Thoracic aorta (tissue), 2 donors: ENCODE data around the gene FCN3. TPM values are rescaled to one million over a fixed set of nuclear protein-coding genes. Genes with fewer than 3 reads are reported as not detected.
A peak's percentile ranks its signal among the peaks of the same experiment; 100 is the strongest.
"Not testable (repeated sequence)": the region's sequence is repeated elsewhere in the genome, so short reads cannot be mapped to it uniquely, and the experiment has no call there.

Experiments
- ATAC-seq: fragments of 150-250 bp; one replicate; pipeline ENCODE4 v1.8.0; 2017; ENCODE audit warnings: low read depth; ENCODE audit not compliant: insufficient number of reproducible peaks, low FRiP score
- DNase-seq: peaks from one replicate; pipeline ENCODE4 v3.0.0-alpha.2; 2020; ENCODE audit warnings: low spot score
- H3K27ac ChIP-seq, 2 donors: fragments of 200-600 bp; sonication (generic); 1 replicate in 1 of 2; 2 replicates in 1 of 2; pipeline ENCODE4 v1.5.1; 2016; ENCODE audit warnings: mild to moderate bottlenecking in 2 of 2, moderate library complexity in 2 of 2
- H3K27me3 ChIP-seq: fragments of 200-600 bp; sonication (generic); replicated peaks from 2 replicates; pipeline ENCODE4 v1.6.0; 2016; ENCODE audit warnings: mild to moderate bottlenecking; ENCODE audit not compliant: insufficient read depth
- H3K36me3 ChIP-seq: fragments of 200-600 bp; sonication (generic); one replicate; pipeline ENCODE4 v1.5.1; 2016
- H3K4me1 ChIP-seq, 2 donors: fragments of 200-600 bp; sonication (generic); 1 replicate in 1 of 2; 2 replicates in 1 of 2; pipeline versions ENCODE4 v1.5.1 to v1.6.0; 2016; ENCODE audit warnings: low read depth in 2 of 2, mild to moderate bottlenecking in 1 of 2; ENCODE audit not compliant: control insufficient read depth in 1 of 2
- H3K4me3 ChIP-seq: fragments of 200-600 bp; sonication (generic); 2 replicates; pipeline ENCODE4 v1.5.1; 2016; ENCODE audit warnings: mild to moderate bottlenecking
- H3K9me3 ChIP-seq: fragments of 200-600 bp; sonication (generic); 2 replicates; pipeline ENCODE4 v1.5.1; 2016
- total RNA-seq, 2 donors: library from RNA; depleted of rRNA; stranded (reverse); fragments of >200 nt; gene quantifications; one replicate each; pipeline versions ENCODE4 v1.1.0 to v1.2.3, GENCODE V29; 2016
- TF ChIP-seq, protein P1 (sequence below): fragments of 200-600 bp; sonication (generic); IDR thresholded peaks from one replicate; pipeline ENCODE4 v1.5.1; 2019; ENCODE audit warnings: antibody characterized with exemption

Gene FCN3
- total RNA-seq, 2 donors from 2014 or later: 3.5 to 4.5 TPM

DNA sequence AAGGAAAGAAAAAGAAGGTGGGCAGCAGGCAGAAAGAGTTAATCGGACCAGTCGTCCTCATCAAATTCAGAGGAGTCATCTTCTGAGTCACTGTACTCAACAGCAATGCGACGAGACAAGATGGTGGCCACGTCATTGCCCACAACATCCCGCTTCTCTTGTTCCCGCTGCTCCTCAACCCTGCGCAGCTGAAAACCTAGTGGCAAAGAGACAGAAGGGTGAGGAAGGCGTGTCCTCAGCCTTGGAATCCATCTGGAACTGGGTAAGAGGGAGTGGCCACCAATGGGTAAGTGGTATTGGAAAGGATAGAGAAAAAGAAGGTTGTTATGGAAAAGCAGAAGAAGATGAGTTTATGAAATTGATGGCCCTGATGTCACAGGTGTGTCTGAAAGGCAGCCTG lies 33.5 kb upstream of the FCN3 start:
- DNase-seq: no peak
- no peak overlapping the region for H3K4me3 ChIP-seq
- H3K36me3 ChIP-seq: peaks cover 60% of the 10 kb centered on the region
- H3K27ac ChIP-seq: no peak overlapping the region
- peaks cover 21 to 29% of the 10 kb centered on the region in 2 donors for H3K4me1 ChIP-seq
- H3K27me3 ChIP-seq: no peaks in the 10 kb centered on the region
- no peaks in the 10 kb centered on the region for H3K9me3 ChIP-seq
- no peak for ATAC-seq
- TF ChIP-seq, protein P1, sequence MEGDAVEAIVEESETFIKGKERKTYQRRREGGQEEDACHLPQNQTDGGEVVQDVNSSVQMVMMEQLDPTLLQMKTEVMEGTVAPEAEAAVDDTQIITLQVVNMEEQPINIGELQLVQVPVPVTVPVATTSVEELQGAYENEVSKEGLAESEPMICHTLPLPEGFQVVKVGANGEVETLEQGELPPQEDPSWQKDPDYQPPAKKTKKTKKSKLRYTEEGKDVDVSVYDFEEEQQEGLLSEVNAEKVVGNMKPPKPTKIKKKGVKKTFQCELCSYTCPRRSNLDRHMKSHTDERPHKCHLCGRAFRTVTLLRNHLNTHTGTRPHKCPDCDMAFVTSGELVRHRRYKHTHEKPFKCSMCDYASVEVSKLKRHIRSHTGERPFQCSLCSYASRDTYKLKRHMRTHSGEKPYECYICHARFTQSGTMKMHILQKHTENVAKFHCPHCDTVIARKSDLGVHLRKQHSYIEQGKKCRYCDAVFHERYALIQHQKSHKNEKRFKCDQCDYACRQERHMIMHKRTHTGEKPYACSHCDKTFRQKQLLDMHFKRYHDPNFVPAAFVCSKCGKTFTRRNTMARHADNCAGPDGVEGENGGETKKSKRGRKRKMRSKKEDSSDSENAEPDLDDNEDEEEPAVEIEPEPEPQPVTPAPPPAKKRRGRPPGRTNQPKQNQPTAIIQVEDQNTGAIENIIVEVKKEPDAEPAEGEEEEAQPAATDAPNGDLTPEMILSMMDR: no peak

DNA sequence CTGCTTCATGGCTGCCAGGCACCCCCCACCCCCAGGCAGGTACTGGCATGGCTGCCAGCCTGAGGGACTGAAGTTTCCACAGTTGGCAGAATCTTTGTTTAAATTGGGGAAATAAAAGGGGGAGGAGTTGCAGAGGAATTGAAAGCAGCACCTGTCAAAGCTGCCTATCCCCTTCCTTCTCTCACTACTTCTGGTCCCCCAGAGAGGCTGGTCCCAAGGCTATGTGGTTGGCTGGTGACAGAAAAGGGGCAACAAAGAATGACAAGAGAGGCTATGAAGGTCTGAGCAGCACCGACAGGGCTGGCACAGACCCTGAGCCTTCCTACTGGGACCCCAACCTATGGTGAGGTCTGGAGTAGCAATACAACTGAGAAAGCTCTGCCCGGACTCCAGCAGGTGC lies 32.2 kb upstream of the FCN3 start:
- not testable (repeated sequence) for H3K9me3 ChIP-seq, H3K27me3 ChIP-seq, ATAC-seq, DNase-seq, H3K4me3 ChIP-seq
- Histone ChIP-seq H3K36me3 (peaks cover 47% of the 10 kb centered on the region), H3K4me1 (peaks cover 31 to 43% of the 10 kb centered on the region in 2 donors), H3K27ac (peak overlapping the region in 1 of 2 donors; percentile 87)

DNA sequence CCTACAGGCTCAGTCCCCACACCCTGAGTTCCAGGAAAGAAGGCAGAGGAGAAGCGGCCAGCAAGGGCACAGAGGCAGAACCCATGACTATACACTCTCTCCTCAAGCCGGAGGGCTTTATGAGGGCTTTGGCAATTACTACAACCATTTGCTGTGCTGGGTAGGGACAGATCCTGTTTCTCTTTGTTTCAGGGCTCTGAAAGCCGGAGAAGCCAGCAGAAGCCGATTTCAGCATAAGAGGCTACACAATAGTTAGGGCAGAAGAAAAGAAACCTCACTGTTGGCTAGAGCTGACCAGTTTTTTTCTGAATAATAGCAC lies 31.7 kb upstream of the FCN3 start:
- peaks cover 46% of the 10 kb centered on the region for H3K36me3 ChIP-seq
- peaks cover 31 to 48% of the 10 kb centered on the region in 2 donors for H3K4me1 ChIP-seq
- H3K4me3 ChIP-seq: no peak overlapping the region
- DNase-seq (no peak), ATAC-seq (no peak)
- H3K9me3 ChIP-seq: no peaks in the 10 kb centered on the region
- peak overlapping the region; percentile 25 to 87 for H3K27ac ChIP-seq
- no peaks in the 10 kb centered on the region for H3K27me3 ChIP-seq
- TF ChIP-seq, protein P1: no peak

DNA sequence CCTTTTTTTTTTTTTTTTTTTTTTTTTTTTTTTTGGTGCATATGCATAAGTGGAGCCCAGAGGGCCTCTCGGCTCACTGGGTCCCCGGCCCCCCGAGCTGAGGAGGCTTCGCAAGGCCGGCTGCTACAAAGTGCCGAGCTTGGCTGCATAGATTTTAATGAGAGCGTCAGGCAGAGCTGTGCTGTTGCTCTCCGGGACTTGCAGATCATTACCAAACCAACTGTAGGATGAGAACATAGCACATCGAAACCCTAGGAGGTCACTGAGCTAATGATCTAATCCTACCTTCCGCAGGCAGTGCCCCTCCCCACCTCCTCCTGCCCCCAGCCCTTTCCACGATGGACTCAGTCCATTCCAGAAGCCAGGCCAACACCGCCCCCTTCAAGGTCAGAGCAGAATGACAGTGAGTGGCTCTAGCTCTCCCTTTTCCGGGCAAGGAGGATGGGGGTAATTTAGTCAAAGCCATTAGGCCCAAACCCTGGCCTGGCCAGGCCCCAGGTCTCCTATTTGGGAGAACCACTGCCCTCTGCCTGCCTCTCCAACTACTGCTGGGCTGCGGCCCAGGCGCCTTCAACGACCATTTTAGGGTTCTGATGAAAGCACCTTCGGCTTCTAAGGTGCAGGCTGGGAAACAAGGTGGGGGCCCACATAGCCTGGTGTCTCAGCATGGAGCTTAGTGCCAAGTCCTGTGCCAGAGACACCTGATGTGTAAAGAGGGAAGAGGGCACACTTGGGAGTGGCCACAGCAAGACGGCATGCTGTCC lies 31.2 kb upstream of the FCN3 start:
- Histone ChIP-seq H3K27ac (peak overlapping the region; percentile 25 to 87), H3K36me3 (peaks cover 41% of the 10 kb centered on the region), H3K4me1 (peaks cover 31 to 51% of the 10 kb centered on the region in 2 donors)
- H3K27me3 ChIP-seq, H3K4me3 ChIP-seq, H3K9me3 ChIP-seq, DNase-seq, ATAC-seq: not testable (repeated sequence)

DNA sequence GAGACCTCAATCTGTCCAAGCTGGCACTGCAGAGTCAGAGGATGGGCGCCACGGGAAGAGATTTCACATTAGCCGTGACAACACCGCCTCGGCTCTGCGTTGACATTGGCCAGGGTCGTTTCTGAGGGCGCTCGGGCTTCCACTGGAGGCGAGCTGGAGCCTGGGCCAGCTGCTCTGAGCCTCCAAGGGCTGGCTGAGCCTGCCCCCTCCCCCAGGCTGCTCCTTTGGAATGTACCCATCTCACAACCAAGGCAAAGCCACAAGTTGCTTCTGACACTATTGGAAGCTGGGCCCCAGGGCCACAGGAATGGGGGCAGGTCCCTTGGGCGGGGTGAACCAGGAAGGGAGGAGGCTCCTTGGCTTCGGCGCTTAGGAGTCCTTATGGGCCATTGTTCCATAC lies 30.4 kb upstream of the FCN3 start:
- no peak for ATAC-seq
- peaks cover 31 to 51% of the 10 kb centered on the region in 2 donors for H3K4me1 ChIP-seq
- DNase-seq: no peak
- H3K36me3 ChIP-seq: peaks cover 34% of the 10 kb centered on the region
- TF ChIP-seq, protein P1: no peak
- H3K9me3 ChIP-seq: no peaks in the 10 kb centered on the region
- no peak overlapping the region for H3K4me3 ChIP-seq
- peak overlapping the region; percentile 72 to 87 for H3K27ac ChIP-seq
- H3K27me3 ChIP-seq: no peaks in the 10 kb centered on the region

DNA sequence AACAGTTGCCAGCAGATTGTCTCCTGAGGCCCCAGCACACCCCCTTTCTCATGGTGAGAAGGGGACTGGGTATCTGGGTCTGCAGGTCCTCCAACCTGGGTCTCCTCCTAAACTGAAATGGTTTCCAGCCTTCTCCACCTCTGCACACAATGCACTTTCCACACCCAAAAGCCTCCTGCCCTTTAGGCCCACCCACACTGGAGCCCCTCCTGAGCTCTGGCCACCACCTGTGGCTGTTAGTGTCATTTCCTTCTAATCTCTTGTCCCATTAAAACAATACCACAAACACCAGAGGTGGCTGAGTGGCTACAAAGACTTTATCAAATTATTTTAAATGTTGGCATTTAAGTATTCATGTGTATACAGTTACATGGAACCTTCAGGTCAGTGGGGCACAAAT lies 29.3 kb upstream of the FCN3 start:
- no peaks in the 10 kb centered on the region for H3K27me3 ChIP-seq
- H3K9me3 ChIP-seq: no peaks in the 10 kb centered on the region
- TF ChIP-seq, protein P1: no peak
- H3K36me3 ChIP-seq: peaks cover 27% of the 10 kb centered on the region
- H3K27ac ChIP-seq: peak overlapping the region; percentile 72 to 87
- DNase-seq: no peak
- peaks cover 31 to 51% of the 10 kb centered on the region in 2 donors for H3K4me1 ChIP-seq
- no peak for ATAC-seq
- no peak overlapping the region for H3K4me3 ChIP-seq
